ENCODE results near the gene LUC7L3. TPM values are rescaled to one million over a fixed set of nuclear protein-coding genes. Genes with fewer than 3 reads are reported as not detected.
A peak's percentile ranks its signal among the peaks of the same experiment; 100 is the strongest.

The LUC7L3 gene
- total and polyA plus RNA-seq, 8 donors = 63.4 to 1,211 (median 208) TPM

- DNase-seq = peak; percentile 64 to 74
- no peaks in the 10 kb centered on the region for H3K27me3 ChIP-seq
- peaks cover 0 to 5% (median 0%) of the 10 kb centered on the region in 4 donors for H3K36me3 ChIP-seq
- H3K9me3 ChIP-seq = no peaks in the 10 kb centered on the region
- no peak overlapping the region for H3K4me3 ChIP-seq
- intact Hi-C loops (cut with DNase I; ENCODE audit: low total_unique reads) = no loop called here
- peaks cover 57 to 89% (median 72%) of the 10 kb centered on the region in 4 donors for H3K4me1 ChIP-seq
- TF ChIP-seq POLR2A (IDR thresholded peaks at IDR 0.05) = no peak
- peak in 1 of 3 donors; percentile 22 for TF ChIP-seq POLR2AphosphoS5 (IDR thresholded peaks at IDR 0.05)
- peak overlapping the region; percentile 41 to 89 (median 66) for H3K27ac ChIP-seq
- 48 to 67% (median 54%) methylated on average over 15 of the region's 15 CpGs; no CpG with 5 or more reads in 1 of the 5 donors for WGBS, 5 donors
Observed at GRCh38 chr17:50684612-50685333, 34.6 kb upstream of the LUC7L3 start.

- Histone ChIP-seq H3K27ac (peak overlapping the region in 4 of 5 donors; percentile 85 to 95 (median 88)), H3K36me3 (peaks cover 0 to 5% (median 0%) of the 10 kb centered on the region in 4 donors), H3K9me3 (no peaks in the 10 kb centered on the region), H3K4me1 (peaks cover 62 to 94% (median 78%) of the 10 kb centered on the region in 4 donors), H3K27me3 (no peaks in the 10 kb centered on the region), H3K4me3 (no peak overlapping the region)
- TF ChIP-seq POLR2AphosphoS5 (IDR thresholded peaks at IDR 0.05) (no peak), POLR2A (IDR thresholded peaks at IDR 0.05) (no peak), EP300 (IDR thresholded peaks at IDR 0.05) (no peak), CTCF (IDR thresholded peaks at IDR 0.05) (no peak)
- intact Hi-C loops (cut with DNase I; ENCODE audit: low total_unique reads) = no loop called here
- DNase-seq = no peak
- 89 to 96% (median 94%) methylated on average over 1 of the region's 1 CpG for WGBS, 5 donors
Observed at GRCh38 chr17:50685334-50685665, 34.1 kb upstream of the LUC7L3 start.

- no peak for DNase-seq
- intact Hi-C loops (cut with DNase I; ENCODE audit: low total_unique reads) = no loop called here
- H3K4me1 ChIP-seq = peaks cover 68 to 94% (median 81%) of the 10 kb centered on the region in 4 donors
Observed at GRCh38 chr17:50685691-50686493, 33.5 kb upstream of the LUC7L3 start.

GRCh38 chr17:50686494-50687199, 32.8 kb upstream of the LUC7L3 start:
- 27 to 49% (median 31%) methylated on average over 14 of the region's 14 CpGs for WGBS, 5 donors
- intact Hi-C loops (cut with DNase I; ENCODE audit: low total_unique reads) = no loop called here
- peak; percentile 52 to 92 (median 83) for TF ChIP-seq POLR2AphosphoS5 (IDR thresholded peaks at IDR 0.05)
- TF ChIP-seq CTCF (IDR thresholded peaks at IDR 0.05) = no peak
- TF ChIP-seq POLR2A (IDR thresholded peaks at IDR 0.05) = no peak
- TF ChIP-seq EP300 (IDR thresholded peaks at IDR 0.05) = peak; percentile 18
- Histone ChIP-seq H3K36me3 (peaks cover 0 to 5% (median 0%) of the 10 kb centered on the region in 4 donors), H3K27ac (peak overlapping the region; percentile 78 to 95 (median 86)), H3K27me3 (no peaks in the 10 kb centered on the region), H3K4me1 (peaks cover 69 to 94% (median 81%) of the 10 kb centered on the region in 4 donors), H3K4me3 (no peak overlapping the region), H3K9me3 (no peaks in the 10 kb centered on the region)
- peak; percentile 79 to 91 for DNase-seq

More at GRCh38 chr17:50685691-50686493, 33.5 kb upstream of the LUC7L3 start:
- H3K36me3 ChIP-seq = peaks cover 0 to 5% (median 0%) of the 10 kb centered on the region in 4 donors
- no peak overlapping the region for H3K4me3 ChIP-seq
- peak overlapping the region; percentile 78 to 95 (median 86) for H3K27ac ChIP-seq
- TF ChIP-seq POLR2AphosphoS5 (IDR thresholded peaks at IDR 0.05) (no peak), EP300 (IDR thresholded peaks at IDR 0.05) (no peak), CTCF (IDR thresholded peaks at IDR 0.05) (no peak), POLR2A (IDR thresholded peaks at IDR 0.05) (no peak)
- H3K9me3 ChIP-seq = no peaks in the 10 kb centered on the region
- WGBS, 5 donors = 63 to 80% (median 74%) methylated on average over 17 of the region's 17 CpGs
- no peaks in the 10 kb centered on the region for H3K27me3 ChIP-seq

Data from stomach (tissue), 9 donors.